GM20000 (cell line): ENCODE data around the gene ECPAS.

Source experiments
- DNase-seq: peaks from one replicate; pipeline ENCODE4 v3.0.0; 2012; ENCODE audit warnings: low spot score
- TF ChIP-seq, protein P1 (sequence below): IDR thresholded peaks from 2 replicates; pipeline ENCODE4 v1.5.1; 2012; ENCODE audit warnings: mild to moderate bottlenecking, control low read depth; ENCODE audit errors: extremely low read depth, missing control alignments

The ECPAS gene

DNA sequence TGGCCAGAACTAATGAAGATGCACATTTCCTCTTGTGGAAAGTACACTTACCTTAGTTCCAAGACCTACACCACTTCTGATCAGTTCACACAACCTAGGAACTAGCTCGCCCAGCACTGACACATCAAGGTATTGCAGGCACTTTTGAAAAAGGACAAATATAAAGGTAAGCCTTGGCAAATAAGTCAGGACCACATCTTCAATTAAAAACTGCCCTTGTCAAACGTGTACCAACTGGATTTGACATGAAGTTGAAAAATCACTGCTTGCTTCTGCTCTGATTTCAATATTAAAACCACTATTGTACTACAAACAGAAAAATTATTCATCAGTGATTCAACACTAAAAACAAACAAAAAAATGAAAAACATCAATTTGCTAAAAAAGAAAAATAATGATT lies 109.1 kb downstream of the ECPAS start:
- TF ChIP-seq, protein P1, sequence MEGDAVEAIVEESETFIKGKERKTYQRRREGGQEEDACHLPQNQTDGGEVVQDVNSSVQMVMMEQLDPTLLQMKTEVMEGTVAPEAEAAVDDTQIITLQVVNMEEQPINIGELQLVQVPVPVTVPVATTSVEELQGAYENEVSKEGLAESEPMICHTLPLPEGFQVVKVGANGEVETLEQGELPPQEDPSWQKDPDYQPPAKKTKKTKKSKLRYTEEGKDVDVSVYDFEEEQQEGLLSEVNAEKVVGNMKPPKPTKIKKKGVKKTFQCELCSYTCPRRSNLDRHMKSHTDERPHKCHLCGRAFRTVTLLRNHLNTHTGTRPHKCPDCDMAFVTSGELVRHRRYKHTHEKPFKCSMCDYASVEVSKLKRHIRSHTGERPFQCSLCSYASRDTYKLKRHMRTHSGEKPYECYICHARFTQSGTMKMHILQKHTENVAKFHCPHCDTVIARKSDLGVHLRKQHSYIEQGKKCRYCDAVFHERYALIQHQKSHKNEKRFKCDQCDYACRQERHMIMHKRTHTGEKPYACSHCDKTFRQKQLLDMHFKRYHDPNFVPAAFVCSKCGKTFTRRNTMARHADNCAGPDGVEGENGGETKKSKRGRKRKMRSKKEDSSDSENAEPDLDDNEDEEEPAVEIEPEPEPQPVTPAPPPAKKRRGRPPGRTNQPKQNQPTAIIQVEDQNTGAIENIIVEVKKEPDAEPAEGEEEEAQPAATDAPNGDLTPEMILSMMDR = no peak

DNA sequence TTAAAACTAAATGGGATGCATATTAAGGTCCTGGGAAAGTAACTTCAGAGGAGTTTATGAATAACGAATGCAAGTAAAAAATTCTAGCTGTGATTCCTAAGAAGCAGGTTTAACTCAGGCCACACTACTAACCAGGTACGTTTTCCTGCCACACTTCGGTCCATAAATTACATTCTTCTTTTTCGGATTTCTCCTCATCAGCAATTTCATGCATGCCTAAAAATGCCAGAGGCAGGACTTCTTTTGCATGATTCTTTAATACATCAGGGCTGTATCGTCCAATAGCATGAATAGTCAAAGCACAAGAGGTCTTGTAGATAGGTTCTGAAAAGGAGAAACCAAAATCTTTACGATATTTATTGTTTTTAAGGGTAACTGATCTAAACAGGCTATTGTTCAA lies 111.9 kb downstream of the ECPAS start:
- TF ChIP-seq, protein P1 = no peak

More for the DNA sequence above, 109.1 kb downstream of the ECPAS start:
- no peak for DNase-seq

DNA sequence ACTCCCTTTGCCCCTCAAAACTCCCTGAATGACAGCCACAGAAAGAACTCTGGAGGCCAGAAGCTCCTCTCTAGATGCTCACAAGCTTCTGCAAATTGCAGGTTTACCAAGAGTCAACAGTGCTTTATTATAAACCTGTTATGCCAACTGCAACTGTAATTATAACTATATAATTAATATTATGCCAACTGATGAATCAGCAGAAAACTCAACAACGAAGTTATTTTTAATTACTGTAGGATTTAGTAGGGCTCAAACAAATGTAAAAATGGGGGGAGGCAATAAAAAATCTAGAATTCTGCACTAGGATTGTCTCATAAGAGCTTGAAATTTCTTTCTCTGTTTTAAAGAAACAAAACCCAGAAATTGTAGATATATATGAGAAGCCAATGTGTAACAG lies 117.2 kb downstream of the ECPAS start:
- DNase-seq = no peak
- TF ChIP-seq, protein P1 = no peak

More for the DNA sequence above, 111.9 kb downstream of the ECPAS start:
- DNase-seq = no peak

DNA sequence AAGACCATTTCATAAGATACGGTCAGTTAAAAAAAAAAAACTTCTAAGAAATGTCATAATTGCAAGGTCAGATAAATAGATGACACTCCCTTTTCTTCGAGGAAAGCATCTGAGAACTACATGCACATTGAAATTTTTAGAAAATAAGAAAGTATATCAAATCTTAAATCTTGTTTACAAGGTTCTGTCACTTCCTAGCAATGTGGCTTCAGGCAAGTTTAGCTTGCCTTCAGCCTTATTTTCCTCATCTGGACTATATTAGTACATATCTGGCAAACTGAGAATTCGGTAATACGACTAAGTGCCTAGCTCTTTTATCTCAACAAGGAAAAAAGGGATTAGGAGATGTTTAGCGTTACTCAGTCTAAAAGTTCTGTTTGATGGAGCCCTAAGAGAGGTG lies 121.7 kb downstream of the ECPAS start:
- TF ChIP-seq, protein P1 = no peak
- DNase-seq = no peak

DNA sequence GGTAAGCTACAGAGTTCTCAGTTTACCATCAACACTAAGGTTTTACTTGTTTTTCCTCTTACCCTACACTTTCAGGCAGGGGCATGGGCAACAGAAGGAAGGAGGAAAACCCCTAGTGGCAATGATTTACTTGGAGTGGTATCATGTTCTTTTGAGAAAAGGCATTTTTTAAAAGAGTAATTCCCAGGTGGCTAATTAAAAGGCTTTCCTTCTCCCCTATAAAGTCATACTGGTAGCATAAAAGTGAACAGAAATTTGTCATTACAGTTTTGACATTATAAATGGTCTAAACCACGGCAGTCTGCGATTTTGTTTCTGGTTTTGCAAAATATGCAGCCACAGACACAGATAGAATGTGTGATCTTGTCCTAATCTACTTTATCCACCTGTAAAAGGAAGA lies 123.3 kb downstream of the ECPAS start:
- no peak for DNase-seq
- TF ChIP-seq, protein P1 = no peak

DNA sequence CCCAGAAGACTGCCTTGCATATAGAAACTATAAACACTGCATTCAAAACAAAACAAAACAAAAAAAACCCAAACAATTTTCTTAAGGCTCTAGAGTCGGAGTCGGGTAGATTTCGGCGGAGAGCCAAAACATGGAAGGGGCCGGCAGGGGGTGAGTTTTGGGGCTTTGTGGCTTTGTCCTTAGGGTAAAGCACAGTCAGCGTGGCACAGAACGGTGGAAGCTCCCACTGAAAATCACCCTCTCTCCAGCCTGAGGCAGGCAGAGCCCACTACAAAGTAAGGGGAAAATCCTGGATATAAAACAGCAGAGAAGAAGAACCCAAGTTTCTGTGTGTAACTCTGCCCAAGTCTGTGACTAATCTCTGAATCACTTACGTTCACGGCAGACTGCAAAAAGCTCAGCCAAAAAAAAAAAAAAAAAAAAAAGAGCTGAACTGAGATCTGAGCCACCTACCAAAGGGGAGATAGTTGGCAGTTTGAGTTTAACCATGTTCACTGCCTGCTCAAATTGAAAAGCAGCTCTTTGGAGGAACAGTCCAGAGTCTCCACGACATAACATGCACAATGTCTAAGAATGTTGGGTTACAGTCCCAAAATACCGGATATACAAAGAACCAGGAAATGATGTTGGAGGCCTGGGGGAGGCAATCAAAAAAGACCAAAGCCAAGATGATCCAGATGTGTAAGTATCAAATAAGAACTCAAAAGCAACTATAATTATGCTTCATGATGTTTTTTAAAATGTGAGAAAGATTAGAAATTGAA lies 127.5 kb downstream of the ECPAS start:
- DNase-seq = no peak
- TF ChIP-seq, protein P1 = no peak

DNA sequence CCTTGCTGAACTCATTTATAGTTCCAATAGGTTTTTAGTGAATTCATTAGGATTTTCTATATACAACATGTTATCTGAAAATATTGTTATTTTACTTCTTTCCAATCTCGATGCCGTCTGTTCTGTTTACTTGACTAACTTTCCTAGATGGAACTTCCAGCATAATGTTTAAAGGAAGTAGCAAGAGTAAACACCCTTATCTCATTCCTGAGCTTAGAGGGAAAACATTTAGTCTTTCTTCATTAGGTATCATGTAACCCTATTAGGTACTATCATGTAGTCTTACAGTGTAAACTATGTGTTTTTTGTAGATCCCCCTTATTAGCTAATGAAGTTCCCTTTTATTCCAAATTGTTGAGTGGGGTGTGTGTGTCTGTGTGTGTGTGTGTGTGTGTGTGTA lies 131.6 kb downstream of the ECPAS start:
- TF ChIP-seq, protein P1 = no peak
- no peak for DNase-seq
